NK-92 (cell line): ENCODE results near the gene HIVEP3.

ENCODE experiments used
- DNase-seq: peaks from one replicate; lab custom pipeline; 2025; ENCODE audit not compliant: unreplicated experiment; lab: John Stamatoyannopoulos, UW

The HIVEP3 gene

GRCh38 chr1:41480204-41481108, 438.3 kb downstream of the HIVEP3 start:
- no peak for DNase-seq

- no peak for DNase-seq
Measured at GRCh38 chr1:41479808-41480160, 438.9 kb downstream of the HIVEP3 start.

- no peak for DNase-seq
Measured at GRCh38 chr1:41479000-41479807, 439.5 kb downstream of the HIVEP3 start.

- DNase-seq = no peak
Measured at GRCh38 chr1:41478118-41478748, 440.5 kb downstream of the HIVEP3 start.

- DNase-seq = no peak
Measured at GRCh38 chr1:41476807-41477361, 441.8 kb downstream of the HIVEP3 start.

- DNase-seq = no peak
Measured at GRCh38 chr1:41475859-41476567, 442.7 kb downstream of the HIVEP3 start.

GRCh38 chr1:41475346-41475745, 443.4 kb downstream of the HIVEP3 start:
- DNase-seq = no peak

- DNase-seq = no peak
Measured at GRCh38 chr1:41474490-41475271, 444.0 kb downstream of the HIVEP3 start.

GRCh38 chr1:41473738-41474362, 444.9 kb downstream of the HIVEP3 start:
- no peak for DNase-seq

- DNase-seq = no peak
Measured at GRCh38 chr1:41471658-41472057, 447.1 kb downstream of the HIVEP3 start.

GRCh38 chr1:41469706-41470105, 449.0 kb downstream of the HIVEP3 start:
- no peak for DNase-seq

GRCh38 chr1:41468122-41468762, 450.5 kb downstream of the HIVEP3 start:
- DNase-seq = no peak

- no peak for DNase-seq
Measured at GRCh38 chr1:41467673-41468072, 451.0 kb downstream of the HIVEP3 start.

GRCh38 chr1:41466146-41466545, 452.6 kb downstream of the HIVEP3 start:
- no peak for DNase-seq

GRCh38 chr1:41465741-41466140, 453.0 kb downstream of the HIVEP3 start:
- DNase-seq = no peak

- no peak for DNase-seq
Measured at GRCh38 chr1:41464885-41465284, 453.8 kb downstream of the HIVEP3 start.

- DNase-seq = no peak
Measured at GRCh38 chr1:41463516-41463915, 455.2 kb downstream of the HIVEP3 start.

- DNase-seq = no peak
Measured at GRCh38 chr1:41462680-41463004, 456.1 kb downstream of the HIVEP3 start.
